Suprapubic skin (tissue), 4 donors: ENCODE data around the gene KIF22.

Experiments used
- CTCF ChIP-seq, 2 donors: fragments of 200-600 bp in 1 of 2; fragments of 450-650 bp in 1 of 2; sonication (generic) in 1 of 2; IDR thresholded peaks; one replicate each; pipeline ENCODE4 v1.5.1; 2016 to 2019; ENCODE audit warnings: antibody characterized with exemption in 2 of 2, mild to moderate bottlenecking in 1 of 2, moderate library complexity in 1 of 2
- EP300 ChIP-seq: sonication (generic); formaldehyde crosslinking; IDR thresholded peaks from one replicate; pipeline ENCODE4 v1.6.1; 2017; ENCODE audit warnings: antibody characterized with exemption
- POLR2A ChIP-seq, 2 donors: fragments of 450-650 bp; IDR thresholded peaks; one replicate each; pipeline ENCODE4 v1.6.1; 2017; ENCODE audit warnings: antibody characterized with exemption in 2 of 2, mild to moderate bottlenecking in 2 of 2, moderate library complexity in 2 of 2
- POLR2AphosphoS5 ChIP-seq, 3 donors: sonication (generic); formaldehyde crosslinking; IDR thresholded peaks; one replicate each; pipeline ENCODE4 v1.6.1; 2017; ENCODE audit warnings: antibody characterized with exemption in 3 of 3

- peak in 1 of 2 donors; percentile 14 for TF ChIP-seq POLR2A (IDR thresholded peaks at IDR 0.05)
- peak in 1 of 2 donors; percentile 51 for TF ChIP-seq CTCF (IDR thresholded peaks at IDR 0.05)
- TF ChIP-seq POLR2AphosphoS5 (IDR thresholded peaks at IDR 0.05) = peak in 2 of 3 donors; percentile 68 to 88
- TF ChIP-seq EP300 = no peak
Measured at GRCh38 chr16:29807426-29808218, 17.1 kb downstream of the KIF22 start.
